Measurements from ENCODE around the gene SOWAHB. TPM values are rescaled to one million over a fixed set of nuclear protein-coding genes. Genes with fewer than 3 reads are reported as not detected.

The SOWAHB gene
- total RNA-seq, 2 donors from 2014 or later, result 1.2 to 2.6 TPM

GRCh38 chr4:76943129-76943620, 45.2 kb upstream of the SOWAHB start:
- Histone ChIP-seq H3K27me3 (ENCODE audit: control insufficient read depth, insufficient read depth, low read length, poor library complexity, severe bottlenecking) (no peaks in the 10 kb centered on the region), H3K36me3 (ENCODE audit: control insufficient read depth, insufficient read depth, low read length) (peaks cover 6% of the 10 kb centered on the region), H3K4me1 (ENCODE audit: control insufficient read depth, insufficient read depth, low read length) (no peaks in the 10 kb centered on the region), H3K27ac (ENCODE audit: low read depth, low read length) (no peak overlapping the region), H3K4me3 (ENCODE audit: low read length) (no peak overlapping the region), H3K9me3 (ENCODE audit: control insufficient read depth, low read length) (no peaks in the 10 kb centered on the region), H3K9ac (ENCODE audit: extremely low read depth, low read length, poor library complexity, severe bottlenecking) (no peak overlapping the region)
- Mint-ChIP-seq H3K36me3 (ENCODE audit: low read depth) (peaks cover 3% of the 10 kb centered on the region), H3K4me1 (peaks cover 5% of the 10 kb centered on the region), H3K27me3 (ENCODE audit: insufficient read depth) (peaks cover 4% of the 10 kb centered on the region), H3K4me3 (no peak overlapping the region), H3K9me3 (peaks cover 2% of the 10 kb centered on the region), H3K27ac (no peak overlapping the region)
- WGBS, 2 experiments (ENCODE audit: insufficient coverage in 1 of 2, insufficient read length in 1 of 2), result 78 to 98% methylated on average over 4 to 6 of the region's 6 CpGs
- TF ChIP-seq CTCF (conservative IDR thresholded peaks at IDR 0.05), result no peak
- DNase-seq, result no peak

- Mint-ChIP-seq H3K27ac (no peak overlapping the region), H3K4me3 (no peak overlapping the region), H3K9me3 (peaks cover 2% of the 10 kb centered on the region), H3K36me3 (ENCODE audit: low read depth) (no peaks in the 10 kb centered on the region), H3K27me3 (ENCODE audit: insufficient read depth) (peaks cover 6% of the 10 kb centered on the region), H3K4me1 (no peaks in the 10 kb centered on the region)
- Histone ChIP-seq H3K36me3 (ENCODE audit: control insufficient read depth, insufficient read depth, low read length) (no peaks in the 10 kb centered on the region), H3K4me3 (ENCODE audit: low read length) (no peak overlapping the region), H3K27ac (ENCODE audit: low read depth, low read length) (no peak overlapping the region), H3K9me3 (ENCODE audit: control insufficient read depth, low read length) (no peaks in the 10 kb centered on the region), H3K27me3 (ENCODE audit: control insufficient read depth, insufficient read depth, low read length, poor library complexity, severe bottlenecking) (no peaks in the 10 kb centered on the region), H3K9ac (ENCODE audit: extremely low read depth, low read length, poor library complexity, severe bottlenecking) (no peak overlapping the region), H3K4me1 (ENCODE audit: control insufficient read depth, insufficient read depth, low read length) (no peaks in the 10 kb centered on the region)
- TF ChIP-seq CTCF (conservative IDR thresholded peaks at IDR 0.05), result no peak
- 93% methylated on average over 2 of the region's 2 CpGs; no CpG with 5 or more reads in 1 of the 2 experiments for WGBS, 2 experiments (ENCODE audit: insufficient coverage in 1 of 2, insufficient read length in 1 of 2)
- no peak for DNase-seq
Measured at GRCh38 chr4:76939184-76939583, 41.2 kb upstream of the SOWAHB start.

GRCh38 chr4:76931576-76932276, 33.8 kb upstream of the SOWAHB start:
- 90 to 98% methylated on average over 4 to 7 of the region's 7 CpGs for WGBS, 2 experiments (ENCODE audit: insufficient coverage in 1 of 2, insufficient read length in 1 of 2)
- Mint-ChIP-seq H3K4me3 (no peak overlapping the region), H3K27ac (no peak overlapping the region), H3K9me3 (no peaks in the 10 kb centered on the region), H3K4me1 (no peaks in the 10 kb centered on the region), H3K27me3 (ENCODE audit: insufficient read depth) (peaks cover 5% of the 10 kb centered on the region), H3K36me3 (ENCODE audit: low read depth) (no peaks in the 10 kb centered on the region)
- Histone ChIP-seq H3K9ac (ENCODE audit: extremely low read depth, low read length, poor library complexity, severe bottlenecking) (no peak overlapping the region), H3K36me3 (ENCODE audit: control insufficient read depth, insufficient read depth, low read length) (no peaks in the 10 kb centered on the region), H3K4me1 (ENCODE audit: control insufficient read depth, insufficient read depth, low read length) (no peaks in the 10 kb centered on the region), H3K9me3 (ENCODE audit: control insufficient read depth, low read length) (no peaks in the 10 kb centered on the region), H3K4me3 (ENCODE audit: low read length) (no peak overlapping the region), H3K27me3 (ENCODE audit: control insufficient read depth, insufficient read depth, low read length, poor library complexity, severe bottlenecking) (no peaks in the 10 kb centered on the region), H3K27ac (ENCODE audit: low read depth, low read length) (no peak overlapping the region)
- no peak for TF ChIP-seq CTCF (conservative IDR thresholded peaks at IDR 0.05)
- no peak for DNase-seq
